ENCODE data around the gene KCP. TPM values are rescaled to one million over a fixed set of nuclear protein-coding genes. Genes with fewer than 3 reads are reported as not detected.

KCP gene
- total and polyA plus RNA-seq, 2 experiments from 2014 or later = 0.76 to 1.1 TPM

- Mint-ChIP-seq H3K27ac (no peak overlapping the region), H3K4me3 (no peak overlapping the region), H3K9me3 (no peaks in the 10 kb centered on the region), H3K36me3 (ENCODE audit: low read depth) (no peaks in the 10 kb centered on the region; the same call in 2 of the 3 replicates), H3K4me1 (peaks cover 6% of the 10 kb centered on the region), H3K27me3 (ENCODE audit: insufficient read depth, low read depth, poor library complexity) (peaks cover 12% of the 10 kb centered on the region)
- no peaks in the 10 kb centered on the region for H3K9me2 ChIP-seq (ENCODE audit: insufficient read depth)
- H3K4me3 ChIP-seq = no peak overlapping the region
- no peak for DNase-seq (ENCODE audit: low spot score)
- peaks cover 3% of the 10 kb centered on the region; the same call in 1 of the 2 replicates for H3K4me1 ChIP-seq (ENCODE audit: insufficient read depth)
- no peak overlapping the region for H3K27ac ChIP-seq (ENCODE audit: low read depth)
- no peak for ATAC-seq
- H3K27me3 ChIP-seq (ENCODE audit: insufficient read depth) = no peaks in the 10 kb centered on the region
- no peaks in the 10 kb centered on the region for H3K36me3 ChIP-seq (ENCODE audit: insufficient read depth)
- H4K20me1 ChIP-seq (replicated peaks; ENCODE audit: insufficient read depth) = no peaks in the 10 kb centered on the region
- H3K79me2 ChIP-seq (replicated peaks; ENCODE audit: insufficient read depth) = no peaks in the 10 kb centered on the region
- no peak overlapping the region for H2AFZ ChIP-seq
- TF ChIP-seq EZH2 (IDR thresholded peaks at IDR 0.05; ENCODE audit: low read depth, unreplicated experiment) (no peak), JUNB (IDR thresholded peaks at IDR 0.05; ENCODE audit: unreplicated experiment) (no peak), POLR2AphosphoS5 (IDR thresholded peaks at IDR 0.05; ENCODE audit: low read depth) (no peak), EZH2phosphoT487 (IDR thresholded peaks at IDR 0.05; ENCODE audit: unreplicated experiment) (no peak), NANOG (IDR thresholded peaks at IDR 0.05; ENCODE audit: borderline replicate concordance) (no peak), STAT1 (IDR thresholded peaks at IDR 0.05; ENCODE audit: unreplicated experiment) (no peak), ZNF331 (CRISPR knock-in tag; IDR thresholded peaks at IDR 0.05; ENCODE audit: low read depth) (no peak)
- TF ChIP-seq, protein P1, sequence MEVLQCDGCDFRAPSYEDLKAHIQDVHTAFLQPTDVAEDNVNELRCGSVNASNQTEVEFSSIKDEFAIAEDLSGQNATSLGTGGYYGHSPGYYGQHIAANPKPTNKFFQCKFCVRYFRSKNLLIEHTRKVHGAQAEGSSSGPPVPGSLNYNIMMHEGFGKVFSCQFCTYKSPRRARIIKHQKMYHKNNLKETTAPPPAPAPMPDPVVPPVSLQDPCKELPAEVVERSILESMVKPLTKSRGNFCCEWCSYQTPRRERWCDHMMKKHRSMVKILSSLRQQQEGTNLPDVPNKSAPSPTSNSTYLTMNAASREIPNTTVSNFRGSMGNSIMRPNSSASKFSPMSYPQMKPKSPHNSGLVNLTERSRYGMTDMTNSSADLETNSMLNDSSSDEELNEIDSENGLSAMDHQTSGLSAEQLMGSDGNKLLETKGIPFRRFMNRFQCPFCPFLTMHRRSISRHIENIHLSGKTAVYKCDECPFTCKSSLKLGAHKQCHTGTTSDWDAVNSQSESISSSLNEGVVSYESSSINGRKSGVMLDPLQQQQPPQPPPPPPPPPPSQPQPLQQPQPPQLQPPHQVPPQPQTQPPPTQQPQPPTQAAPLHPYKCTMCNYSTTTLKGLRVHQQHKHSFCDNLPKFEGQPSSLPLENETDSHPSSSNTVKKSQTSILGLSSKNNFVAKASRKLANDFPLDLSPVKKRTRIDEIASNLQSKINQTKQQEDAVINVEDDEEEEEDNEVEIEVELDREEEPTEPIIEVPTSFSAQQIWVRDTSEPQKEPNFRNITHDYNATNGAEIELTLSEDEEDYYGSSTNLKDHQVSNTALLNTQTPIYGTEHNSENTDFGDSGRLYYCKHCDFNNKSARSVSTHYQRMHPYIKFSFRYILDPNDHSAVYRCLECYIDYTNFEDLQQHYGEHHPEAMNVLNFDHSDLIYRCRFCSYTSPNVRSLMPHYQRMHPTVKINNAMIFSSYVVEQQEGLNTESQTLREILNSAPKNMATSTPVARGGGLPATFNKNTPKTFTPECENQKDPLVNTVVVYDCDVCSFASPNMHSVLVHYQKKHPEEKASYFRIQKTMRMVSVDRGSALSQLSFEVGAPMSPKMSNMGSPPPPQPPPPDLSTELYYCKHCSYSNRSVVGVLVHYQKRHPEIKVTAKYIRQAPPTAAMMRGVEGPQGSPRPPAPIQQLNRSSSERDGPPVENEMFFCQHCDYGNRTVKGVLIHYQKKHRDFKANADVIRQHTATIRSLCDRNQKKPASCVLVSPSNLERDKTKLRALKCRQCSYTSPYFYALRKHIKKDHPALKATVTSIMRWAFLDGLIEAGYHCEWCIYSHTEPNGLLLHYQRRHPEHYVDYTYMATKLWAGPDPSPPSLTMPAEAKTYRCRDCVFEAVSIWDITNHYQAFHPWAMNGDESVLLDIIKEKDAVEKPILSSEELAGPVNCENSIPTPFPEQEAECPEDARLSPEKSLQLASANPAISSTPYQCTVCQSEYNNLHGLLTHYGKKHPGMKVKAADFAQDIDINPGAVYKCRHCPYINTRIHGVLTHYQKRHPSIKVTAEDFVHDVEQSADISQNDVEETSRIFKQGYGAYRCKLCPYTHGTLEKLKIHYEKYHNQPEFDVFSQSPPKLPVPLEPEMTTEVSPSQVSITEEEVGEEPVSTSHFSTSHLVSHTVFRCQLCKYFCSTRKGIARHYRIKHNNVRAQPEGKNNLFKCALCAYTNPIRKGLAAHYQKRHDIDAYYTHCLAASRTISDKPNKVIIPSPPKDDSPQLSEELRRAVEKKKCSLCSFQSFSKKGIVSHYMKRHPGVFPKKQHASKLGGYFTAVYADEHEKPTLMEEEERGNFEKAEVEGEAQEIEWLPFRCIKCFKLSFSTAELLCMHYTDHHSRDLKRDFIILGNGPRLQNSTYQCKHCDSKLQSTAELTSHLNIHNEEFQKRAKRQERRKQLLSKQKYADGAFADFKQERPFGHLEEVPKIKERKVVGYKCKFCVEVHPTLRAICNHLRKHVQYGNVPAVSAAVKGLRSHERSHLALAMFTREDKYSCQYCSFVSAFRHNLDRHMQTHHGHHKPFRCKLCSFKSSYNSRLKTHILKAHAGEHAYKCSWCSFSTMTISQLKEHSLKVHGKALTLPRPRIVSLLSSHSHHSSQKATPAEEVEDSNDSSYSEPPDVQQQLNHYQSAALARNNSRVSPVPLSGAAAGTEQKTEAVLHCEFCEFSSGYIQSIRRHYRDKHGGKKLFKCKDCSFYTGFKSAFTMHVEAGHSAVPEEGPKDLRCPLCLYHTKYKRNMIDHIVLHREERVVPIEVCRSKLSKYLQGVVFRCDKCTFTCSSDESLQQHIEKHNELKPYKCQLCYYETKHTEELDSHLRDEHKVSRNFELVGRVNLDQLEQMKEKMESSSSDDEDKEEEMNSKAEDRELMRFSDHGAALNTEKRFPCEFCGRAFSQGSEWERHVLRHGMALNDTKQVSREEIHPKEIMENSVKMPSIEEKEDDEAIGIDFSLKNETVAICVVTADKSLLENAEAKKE (CRISPR knock-in tag; IDR thresholded peaks at IDR 0.05) = no peak
- TF ChIP-seq, protein P2, sequence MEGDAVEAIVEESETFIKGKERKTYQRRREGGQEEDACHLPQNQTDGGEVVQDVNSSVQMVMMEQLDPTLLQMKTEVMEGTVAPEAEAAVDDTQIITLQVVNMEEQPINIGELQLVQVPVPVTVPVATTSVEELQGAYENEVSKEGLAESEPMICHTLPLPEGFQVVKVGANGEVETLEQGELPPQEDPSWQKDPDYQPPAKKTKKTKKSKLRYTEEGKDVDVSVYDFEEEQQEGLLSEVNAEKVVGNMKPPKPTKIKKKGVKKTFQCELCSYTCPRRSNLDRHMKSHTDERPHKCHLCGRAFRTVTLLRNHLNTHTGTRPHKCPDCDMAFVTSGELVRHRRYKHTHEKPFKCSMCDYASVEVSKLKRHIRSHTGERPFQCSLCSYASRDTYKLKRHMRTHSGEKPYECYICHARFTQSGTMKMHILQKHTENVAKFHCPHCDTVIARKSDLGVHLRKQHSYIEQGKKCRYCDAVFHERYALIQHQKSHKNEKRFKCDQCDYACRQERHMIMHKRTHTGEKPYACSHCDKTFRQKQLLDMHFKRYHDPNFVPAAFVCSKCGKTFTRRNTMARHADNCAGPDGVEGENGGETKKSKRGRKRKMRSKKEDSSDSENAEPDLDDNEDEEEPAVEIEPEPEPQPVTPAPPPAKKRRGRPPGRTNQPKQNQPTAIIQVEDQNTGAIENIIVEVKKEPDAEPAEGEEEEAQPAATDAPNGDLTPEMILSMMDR (conservative IDR thresholded peaks at IDR 0.05; ENCODE audit: low read depth in 2 of 2) = no peak
- TF ChIP-seq, protein P3, sequence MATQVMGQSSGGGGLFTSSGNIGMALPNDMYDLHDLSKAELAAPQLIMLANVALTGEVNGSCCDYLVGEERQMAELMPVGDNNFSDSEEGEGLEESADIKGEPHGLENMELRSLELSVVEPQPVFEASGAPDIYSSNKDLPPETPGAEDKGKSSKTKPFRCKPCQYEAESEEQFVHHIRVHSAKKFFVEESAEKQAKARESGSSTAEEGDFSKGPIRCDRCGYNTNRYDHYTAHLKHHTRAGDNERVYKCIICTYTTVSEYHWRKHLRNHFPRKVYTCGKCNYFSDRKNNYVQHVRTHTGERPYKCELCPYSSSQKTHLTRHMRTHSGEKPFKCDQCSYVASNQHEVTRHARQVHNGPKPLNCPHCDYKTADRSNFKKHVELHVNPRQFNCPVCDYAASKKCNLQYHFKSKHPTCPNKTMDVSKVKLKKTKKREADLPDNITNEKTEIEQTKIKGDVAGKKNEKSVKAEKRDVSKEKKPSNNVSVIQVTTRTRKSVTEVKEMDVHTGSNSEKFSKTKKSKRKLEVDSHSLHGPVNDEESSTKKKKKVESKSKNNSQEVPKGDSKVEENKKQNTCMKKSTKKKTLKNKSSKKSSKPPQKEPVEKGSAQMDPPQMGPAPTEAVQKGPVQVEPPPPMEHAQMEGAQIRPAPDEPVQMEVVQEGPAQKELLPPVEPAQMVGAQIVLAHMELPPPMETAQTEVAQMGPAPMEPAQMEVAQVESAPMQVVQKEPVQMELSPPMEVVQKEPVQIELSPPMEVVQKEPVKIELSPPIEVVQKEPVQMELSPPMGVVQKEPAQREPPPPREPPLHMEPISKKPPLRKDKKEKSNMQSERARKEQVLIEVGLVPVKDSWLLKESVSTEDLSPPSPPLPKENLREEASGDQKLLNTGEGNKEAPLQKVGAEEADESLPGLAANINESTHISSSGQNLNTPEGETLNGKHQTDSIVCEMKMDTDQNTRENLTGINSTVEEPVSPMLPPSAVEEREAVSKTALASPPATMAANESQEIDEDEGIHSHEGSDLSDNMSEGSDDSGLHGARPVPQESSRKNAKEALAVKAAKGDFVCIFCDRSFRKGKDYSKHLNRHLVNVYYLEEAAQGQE (IDR thresholded peaks at IDR 0.05; ENCODE audit: unreplicated experiment) = no peak
- TF ChIP-seq, protein P4, sequence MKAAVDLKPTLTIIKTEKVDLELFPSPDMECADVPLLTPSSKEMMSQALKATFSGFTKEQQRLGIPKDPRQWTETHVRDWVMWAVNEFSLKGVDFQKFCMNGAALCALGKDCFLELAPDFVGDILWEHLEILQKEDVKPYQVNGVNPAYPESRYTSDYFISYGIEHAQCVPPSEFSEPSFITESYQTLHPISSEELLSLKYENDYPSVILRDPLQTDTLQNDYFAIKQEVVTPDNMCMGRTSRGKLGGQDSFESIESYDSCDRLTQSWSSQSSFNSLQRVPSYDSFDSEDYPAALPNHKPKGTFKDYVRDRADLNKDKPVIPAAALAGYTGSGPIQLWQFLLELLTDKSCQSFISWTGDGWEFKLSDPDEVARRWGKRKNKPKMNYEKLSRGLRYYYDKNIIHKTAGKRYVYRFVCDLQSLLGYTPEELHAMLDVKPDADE (IDR thresholded peaks at IDR 0.05) = no peak
- H3F3A ChIP-seq (replicated peaks; ENCODE audit: low read depth) = no peaks in the 10 kb centered on the region
- no peak overlapping the region for H3K4me2 ChIP-seq
Measured at GRCh38 chr7:128845987-128846386, 64.5 kb downstream of the KCP start.
